ENCODE measurements around the gene TNFRSF4. TPM values are rescaled to one million over a fixed set of nuclear protein-coding genes. Genes with fewer than 3 reads are reported as not detected.

TNFRSF4 gene
- total and polyA plus RNA-seq, 2 of the 8 experiments (the other 6 are each of a cell fraction or from before 2014, with no cell fraction given), result 0.06 TPM; not detected in 1

DNA sequence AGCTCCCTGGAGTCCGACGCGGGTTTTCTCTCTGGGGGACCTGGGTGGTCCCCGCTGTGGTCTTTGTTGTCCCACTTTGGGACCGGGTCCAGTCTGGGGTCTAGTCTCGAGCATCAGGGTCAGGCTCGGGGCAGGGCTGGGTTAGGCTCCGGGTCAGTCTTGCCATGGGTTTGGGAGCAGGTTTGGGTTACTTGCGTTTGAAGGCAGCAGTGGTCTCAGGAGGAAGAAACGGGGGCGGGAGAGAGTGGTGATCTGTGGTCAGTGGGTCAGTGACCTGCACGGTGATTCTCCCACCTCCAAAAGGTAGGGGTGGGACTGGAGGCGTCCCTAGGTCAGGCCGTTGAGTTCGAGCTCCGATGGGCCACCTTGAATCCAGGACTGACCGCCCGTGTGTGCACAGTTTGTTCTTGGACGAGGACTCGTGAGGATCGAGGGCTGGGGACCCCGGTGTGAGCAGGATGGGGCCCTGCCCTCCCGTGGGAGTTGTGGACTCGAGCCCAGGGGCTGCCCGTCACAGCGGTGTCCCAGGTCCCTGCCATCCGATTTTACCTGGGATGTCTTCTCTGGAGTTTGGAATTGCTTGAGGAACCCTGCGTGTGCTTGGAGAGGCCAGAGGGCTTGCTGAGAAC lies 20.3 kb upstream of the TNFRSF4 start:
- ChIA-PET CTCF (ENCODE audit: partially characterized antibody) (no interaction called here), POLR2A (ENCODE audit: partially characterized antibody) (interaction anchor here (1.0 to 1.1 kb wide), 2 partner anchors 9 to 16 kb away, joined by 3 read pairs; no protein-coding TSS in a partner anchor)
- peaks cover 6 to 28% of the 10 kb centered on the region in 2 experiments; a peak in 3 of 4 replicates for H3K79me2 ChIP-seq (ENCODE audit: control insufficient read depth in 1 of 2, insufficient read depth in 2 of 2, low read length in 2 of 2)
- H4K20me1 ChIP-seq (replicated peaks in 1 of 2; ENCODE audit: control insufficient read depth in 1 of 2, insufficient read depth in 2 of 2, low read length in 2 of 2), result peaks cover 2 to 18% of the 10 kb centered on the region in 2 experiments
- H4K91ac ChIP-seq (replicated peaks; ENCODE audit: insufficient read length, low read length), result no peak overlapping the region
- no peak overlapping the region for H4K5ac ChIP-seq (ENCODE audit: insufficient read length, low read depth, low read length)
- H3K18ac ChIP-seq (ENCODE audit: extremely low read depth, low read length), result no peak overlapping the region
- no peak overlapping the region for H2BK12ac ChIP-seq (ENCODE audit: low read depth, low read length)
- H3K9me3 ChIP-seq (ENCODE audit: insufficient read depth in 2 of 2, low read depth in 1 of 2, low read length in 1 of 2), result peaks cover 0 to 9% of the 10 kb centered on the region in 2 experiments; a peak in 2 of 4 replicates
- H2BK120ac ChIP-seq (replicated peaks; ENCODE audit: low read depth, low read length), result no peak overlapping the region
- H3K4me2 ChIP-seq (ENCODE audit: insufficient read depth in 1 of 2, low read depth in 2 of 2, low read length in 2 of 2), result no peak overlapping the region
- H2BK15ac ChIP-seq (ENCODE audit: low read length), result no peak overlapping the region
- FAIRE-seq (no peak), DNase-seq (ENCODE audit: low read depth in 1 of 2, low spot score in 2 of 2) (no peak)
- peaks cover 28% of the 10 kb centered on the region for H3K79me1 ChIP-seq (ENCODE audit: low read depth, low read length)
- H3K27me3 ChIP-seq (replicated peaks in 1 of 4; ENCODE audit: control insufficient read depth in 3 of 4, extremely low read depth in 1 of 4, insufficient read depth in 3 of 4, low read length in 3 of 4), result no peaks in the 10 kb centered on the region; a peak in 1 of 7 replicates
- no peak overlapping the region for H3K27ac ChIP-seq (ENCODE audit: low read depth, low read length)
- peaks cover 7% of the 10 kb centered on the region for H3K23me2 ChIP-seq (ENCODE audit: low read depth, low read length)
- no peak overlapping the region for H2BK5ac ChIP-seq (ENCODE audit: low read depth, low read length)
- no peak overlapping the region for H2BK20ac ChIP-seq (ENCODE audit: low read length)
- 95% methylated on average over 26 of the region's 28 CpGs; no CpG with 5 or more reads in 1 of the 2 experiments for WGBS, 2 experiments (ENCODE audit: extremely low coverage in 1 of 2, insufficient coverage in 1 of 2, insufficient read length in 1 of 2, insufficient replicate concordance in 2 of 2, low coverage in 1 of 2, low lambda C conversion rate in 2 of 2, missing lambda C conversion rate in 1 of 2)
- peaks cover 0 to 12% (median under 1%) of the 10 kb centered on the region in 4 experiments; a peak in 4 of 7 replicates for H3K4me1 ChIP-seq (replicated peaks in 1 of 4; ENCODE audit: control insufficient read depth in 3 of 4, insufficient read depth in 4 of 4, low read length in 3 of 4)
- 0 out of 2 replicates have a peak overlapping the region, but pooled peaks have one; percentile 39 for H2AK5ac ChIP-seq (ENCODE audit: low read depth, low read length)
- no peak overlapping the region for H3K56ac ChIP-seq (replicated peaks; ENCODE audit: insufficient read length, low read depth, low read length)
- H3K9ac ChIP-seq (replicated peaks in 1 of 4; ENCODE audit: extremely low read depth in 1 of 4, low read depth in 3 of 4, low read length in 3 of 4), result no peak overlapping the region
- no peak overlapping the region for H3K4me3 ChIP-seq (ENCODE audit: extremely low read depth in 1 of 4, insufficient read depth in 2 of 4, low read depth in 3 of 4, low read length in 4 of 4)
- peaks cover 0 to 8% (median 0%) of the 10 kb centered on the region in 4 experiments; a peak in 1 of 8 replicates for H3K36me3 ChIP-seq (ENCODE audit: control insufficient read depth in 2 of 4, insufficient read depth in 4 of 4, low read length in 3 of 4)
- no peak overlapping the region for H2AFZ ChIP-seq (ENCODE audit: low read length)
- H3K4ac ChIP-seq (replicated peaks; ENCODE audit: insufficient read length, low read depth, low read length), result no peak overlapping the region
- H4K8ac ChIP-seq (ENCODE audit: extremely low read depth, insufficient read depth, low read length), result peak overlapping the region; percentile 88
- H3K14ac ChIP-seq (ENCODE audit: insufficient read length), result no peak overlapping the region
- H3K23ac ChIP-seq (ENCODE audit: insufficient read length), result no peak overlapping the region
- TF ChIP-seq, protein P1, sequence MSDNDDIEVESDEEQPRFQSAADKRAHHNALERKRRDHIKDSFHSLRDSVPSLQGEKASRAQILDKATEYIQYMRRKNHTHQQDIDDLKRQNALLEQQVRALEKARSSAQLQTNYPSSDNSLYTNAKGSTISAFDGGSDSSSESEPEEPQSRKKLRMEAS (IDR thresholded peaks at IDR 0.05), result no peak
